Hepatocyte (in vitro differentiated cells): ENCODE measurements around the gene ZNF624.

Experiments
- CTCF ChIP-seq: fragments of 200-600 bp; sonication (generic); IDR thresholded peaks from 2 replicates; pipeline ENCODE4 v1.5.1; 2016; ENCODE audit warnings: antibody characterized with exemption, mild to moderate bottlenecking; ENCODE audit not compliant: poor library complexity
- EZH2 ChIP-seq: fragments of 200-600 bp; sonication (generic); IDR thresholded peaks from 2 replicates; pipeline ENCODE4 v1.6.1; 2016; ENCODE audit warnings: antibody characterized with exemption, mild to moderate bottlenecking, borderline replicate concordance

DNA sequence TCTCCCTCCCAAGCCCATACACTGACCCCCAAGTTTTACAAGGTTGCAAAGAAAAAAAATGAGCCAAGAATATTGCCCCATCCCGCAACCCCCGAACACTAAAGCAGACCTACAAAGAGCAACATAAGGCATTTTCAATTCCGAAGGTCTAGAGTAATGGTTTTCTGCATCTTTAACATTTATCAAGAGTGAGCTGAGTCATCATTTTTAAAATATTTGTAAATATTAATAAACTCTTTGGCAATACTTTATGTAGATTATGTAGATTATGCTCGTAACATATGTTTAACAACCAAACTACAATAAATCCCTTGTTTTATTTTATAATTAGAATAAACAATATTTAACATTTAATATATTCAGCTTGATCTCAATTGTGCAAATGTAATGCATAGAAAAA is 1.4 kb downstream of the ZNF624 start:
- TF ChIP-seq CTCF, result no peak
- TF ChIP-seq EZH2, result no peak
